ENCODE results near the gene RGPD3.
"Not testable (repeated sequence)": the region's sequence is repeated elsewhere in the genome, so short reads cannot be mapped to it uniquely, and the experiment has no call there.

Gene RGPD3

DNA sequence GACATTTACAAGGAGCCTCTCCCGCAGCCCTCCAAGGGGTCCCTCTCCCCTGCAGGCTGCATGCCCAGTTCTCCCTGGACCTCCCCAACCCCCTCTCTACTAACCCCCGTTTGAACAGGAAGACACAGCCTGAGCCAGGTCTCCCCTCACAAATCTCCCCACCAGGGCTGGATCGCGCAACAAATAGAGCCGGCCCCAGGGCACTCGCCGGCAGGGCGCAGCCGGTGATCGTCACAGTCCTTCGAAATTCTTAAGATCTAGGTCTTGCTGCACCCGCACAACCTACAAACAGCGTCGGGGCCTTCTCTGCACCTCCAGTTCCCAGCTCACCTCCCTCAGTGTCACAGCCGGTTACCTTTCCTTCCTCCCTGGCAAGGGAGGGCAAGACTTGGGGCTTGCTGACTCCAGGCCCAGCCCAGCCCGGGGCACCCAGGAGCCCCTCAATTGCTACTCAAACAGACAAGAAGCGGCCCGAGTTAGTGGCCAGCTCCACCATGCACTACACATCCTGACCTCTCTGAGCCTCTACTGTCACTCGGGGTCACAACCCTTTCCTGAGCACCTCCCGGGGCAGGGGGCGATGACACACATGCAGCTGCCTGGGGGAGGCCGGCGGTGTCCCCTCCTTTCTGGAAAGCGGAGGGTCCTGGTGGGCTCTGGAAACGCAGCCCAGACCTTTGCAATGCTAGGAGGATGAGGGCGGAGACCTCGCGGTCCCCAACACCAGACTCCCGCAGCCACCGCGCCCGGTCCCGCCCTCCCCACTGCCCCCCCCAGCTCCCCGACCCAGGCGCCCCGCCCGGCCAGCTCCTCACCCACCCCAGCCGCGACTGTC lies 18.6 kb upstream of the RGPD3 start, which contains the start of gene CD8B2:
CD8B2 (plus strand) TSS at position 814 of the 835 bp plus-strand sequence. CDS start 63 bp downstream, outside the sequence.
- not testable (repeated sequence) for DNase-seq (ENCODE audit: low read depth, low spot score)

- DNase-seq (ENCODE audit: low read depth, low spot score), result not testable (repeated sequence)
Observed at GRCh38 chr2:106479563-106479962, 11.3 kb upstream of the RGPD3 start.

- DNase-seq (ENCODE audit: low read depth, low spot score), result not testable (repeated sequence)
Observed at GRCh38 chr2:106477647-106478046, 9.4 kb upstream of the RGPD3 start.

GRCh38 chr2:106470658-106471057 lies 2.4 kb upstream of the RGPD3 start:
- not testable (repeated sequence) for DNase-seq (ENCODE audit: low read depth, low spot score)

- not testable (repeated sequence) for DNase-seq (ENCODE audit: low read depth, low spot score)
Observed at GRCh38 chr2:106467516-106467915, 697 bp downstream of the RGPD3 start.

- not testable (repeated sequence) for DNase-seq (ENCODE audit: low read depth, low spot score)
Observed at GRCh38 chr2:106461882-106462281, 6.3 kb downstream of the RGPD3 start.

GRCh38 chr2:106390680-106391079 lies 77.5 kb downstream of the RGPD3 start:
- DNase-seq (ENCODE audit: low read depth, low spot score), result not testable (repeated sequence)

GRCh38 chr2:106388814-106389410 lies 79.3 kb downstream of the RGPD3 start:
- DNase-seq (ENCODE audit: low read depth, low spot score), result not testable (repeated sequence)

- not testable (repeated sequence) for DNase-seq (ENCODE audit: low read depth, low spot score)
Observed at GRCh38 chr2:106384548-106384947, 83.7 kb downstream of the RGPD3 start.

DNA sequence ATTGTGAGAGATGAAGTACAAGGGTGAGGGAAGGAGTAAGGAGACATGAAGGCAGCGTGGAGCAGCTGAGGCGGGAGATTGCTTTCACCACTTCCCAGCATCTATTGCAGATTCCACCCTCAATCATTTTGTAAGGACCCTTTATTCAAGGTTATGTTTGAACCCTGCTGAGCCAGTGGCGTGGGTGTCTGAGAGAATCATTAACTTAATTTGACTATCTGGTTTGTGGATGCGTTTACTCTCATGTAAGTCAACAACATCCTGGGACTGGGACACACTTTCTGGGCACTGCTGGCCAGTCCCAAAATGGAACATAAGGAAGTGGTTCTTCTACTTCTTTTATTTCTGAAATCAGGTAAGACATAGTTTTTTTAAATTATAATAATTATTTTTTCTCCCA lies 86.3 kb downstream of the RGPD3 start:
- DNase-seq (ENCODE audit: low read depth, low spot score), result not testable (repeated sequence)

DNA sequence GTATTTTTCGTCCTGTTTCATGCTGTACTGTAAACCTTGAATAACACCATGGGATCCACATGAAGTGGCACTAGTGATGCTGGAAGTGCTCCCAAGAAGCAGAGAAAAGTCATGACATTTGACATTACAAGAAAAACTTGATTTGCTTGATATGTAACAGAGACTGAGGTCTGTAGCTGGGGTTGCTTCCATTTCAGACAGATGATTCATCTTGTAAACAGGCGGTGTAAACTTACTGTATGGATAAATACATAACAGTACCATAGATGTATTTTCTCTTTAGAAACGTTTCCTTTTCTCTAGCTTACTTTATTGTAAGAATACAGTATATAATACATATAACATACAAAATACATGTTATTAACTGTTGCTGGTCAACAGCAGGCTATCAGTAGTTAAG lies 88.6 kb downstream of the RGPD3 start:
- DNase-seq (ENCODE audit: low read depth, low spot score), result not testable (repeated sequence)

DNA sequence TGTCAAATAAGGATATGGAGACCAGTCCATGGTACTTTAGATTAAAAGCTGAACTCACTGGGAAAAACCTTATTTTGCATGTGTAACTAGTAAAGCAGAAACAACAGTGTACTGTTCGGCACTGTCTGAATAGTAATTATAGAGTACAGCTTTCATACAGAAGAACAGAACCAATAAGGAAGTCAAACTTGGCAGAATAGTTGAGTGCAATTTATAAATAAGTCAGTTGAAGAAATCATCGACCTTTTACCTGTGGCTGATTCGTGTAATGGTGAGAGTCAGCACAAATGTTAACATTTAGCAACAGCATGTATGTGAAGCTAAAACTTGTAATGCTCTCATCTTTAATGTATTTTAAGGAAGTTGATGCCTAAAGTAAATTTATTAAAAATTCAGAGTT lies 99.0 kb downstream of the RGPD3 start:
- not testable (repeated sequence) for DNase-seq (ENCODE audit: low read depth, low spot score)

DNA sequence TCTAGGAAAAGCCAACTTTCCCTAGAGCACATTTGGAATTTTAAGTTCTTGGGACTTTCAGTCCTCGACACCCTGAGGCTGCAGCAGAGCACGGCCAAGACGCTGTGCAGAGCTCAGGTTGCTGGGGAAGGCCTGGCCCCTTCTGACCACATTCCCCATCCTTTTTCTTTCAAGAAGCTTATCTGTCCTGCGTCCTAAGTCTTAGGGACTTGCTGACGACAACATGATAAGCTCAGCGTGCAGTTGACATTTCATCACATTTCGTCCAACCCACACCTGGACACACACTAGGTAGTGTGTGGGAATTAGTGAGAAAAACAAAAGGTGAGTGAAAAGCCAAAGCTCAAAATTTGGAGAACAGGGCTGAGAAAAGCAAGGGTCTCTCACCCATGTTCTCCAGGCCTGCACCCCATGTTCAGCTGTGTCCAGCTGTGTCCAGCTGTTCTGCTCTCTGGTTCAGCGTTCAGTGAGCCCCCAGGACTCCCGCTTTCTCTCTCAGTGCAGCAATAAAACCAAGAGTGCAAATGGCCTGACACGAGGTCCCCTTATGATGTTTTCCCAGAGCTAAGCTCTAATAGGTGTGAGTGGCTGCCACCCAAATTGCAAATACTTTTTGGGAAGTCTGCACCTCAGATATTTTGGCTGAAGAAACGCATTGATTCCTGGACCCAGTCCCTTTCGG lies 101.9 kb downstream of the RGPD3 start:
- no peak for DNase-seq (ENCODE audit: low read depth, low spot score)

- no peak for DNase-seq (ENCODE audit: low read depth, low spot score)
Observed at GRCh38 chr2:106363791-106364190, 104.4 kb downstream of the RGPD3 start.

DNA sequence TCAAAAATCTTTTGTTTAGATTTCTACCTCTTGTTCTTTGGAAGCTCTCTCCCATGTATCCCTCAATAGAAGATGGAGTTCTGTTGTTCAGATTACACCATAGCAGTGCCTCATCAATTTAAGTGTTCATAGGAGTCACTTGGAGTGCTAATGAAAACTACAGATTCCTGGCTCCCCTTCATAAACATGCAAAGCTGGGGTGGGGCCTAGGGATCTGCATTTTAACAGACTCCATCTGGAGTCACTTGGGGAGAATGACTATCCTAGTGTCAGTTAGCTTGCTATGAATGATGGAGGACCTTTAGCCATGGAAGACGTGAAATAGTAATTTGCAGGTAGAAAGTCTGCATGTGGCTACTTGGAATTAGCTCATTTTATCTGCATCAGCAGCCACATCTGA lies 105.4 kb downstream of the RGPD3 start:
- no peak for DNase-seq (ENCODE audit: low read depth, low spot score)

GRCh38 chr2:106359512-106359911 lies 108.7 kb downstream of the RGPD3 start:
- DNase-seq (ENCODE audit: low read depth, low spot score), result no peak

GRCh38 chr2:106358521-106358920 lies 109.7 kb downstream of the RGPD3 start:
- DNase-seq (ENCODE audit: low read depth, low spot score), result no peak

GRCh38 chr2:106358081-106358480 lies 110.1 kb downstream of the RGPD3 start:
- DNase-seq (ENCODE audit: low read depth, low spot score), result no peak

- DNase-seq (ENCODE audit: low read depth, low spot score), result no peak
Observed at GRCh38 chr2:106356291-106356690, 111.9 kb downstream of the RGPD3 start.

DNA sequence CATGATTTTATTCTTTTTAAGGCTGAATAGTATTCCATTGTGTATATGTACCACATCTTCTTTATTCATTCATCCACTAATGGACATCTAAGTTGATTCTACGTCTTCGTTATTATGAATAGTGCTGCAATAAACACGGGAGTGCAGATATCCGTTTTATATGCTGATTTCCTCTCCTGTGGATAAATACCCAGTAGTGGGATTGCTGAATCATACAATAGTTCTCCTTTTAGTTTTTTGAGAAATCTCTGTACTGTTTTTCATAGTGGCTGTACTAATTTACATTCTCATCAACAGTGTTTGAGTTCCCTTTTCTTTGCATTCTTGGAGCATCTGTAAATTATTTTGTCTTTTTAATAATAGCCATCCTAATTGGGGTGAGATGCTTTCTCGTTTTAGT lies 114.5 kb downstream of the RGPD3 start:
- no peak for DNase-seq (ENCODE audit: low read depth, low spot score)

GRCh38 chr2:106350980-106351379 lies 117.2 kb downstream of the RGPD3 start:
- DNase-seq (ENCODE audit: low read depth, low spot score), result no peak

GRCh38 chr2:106344302-106344701 lies 123.9 kb downstream of the RGPD3 start:
- DNase-seq (ENCODE audit: low read depth, low spot score), result no peak
